ENCODE measurements around the gene PSAPL1. TPM values are rescaled to one million over a fixed set of nuclear protein-coding genes. Genes with fewer than 3 reads are reported as not detected.

The PSAPL1 gene, protein sequence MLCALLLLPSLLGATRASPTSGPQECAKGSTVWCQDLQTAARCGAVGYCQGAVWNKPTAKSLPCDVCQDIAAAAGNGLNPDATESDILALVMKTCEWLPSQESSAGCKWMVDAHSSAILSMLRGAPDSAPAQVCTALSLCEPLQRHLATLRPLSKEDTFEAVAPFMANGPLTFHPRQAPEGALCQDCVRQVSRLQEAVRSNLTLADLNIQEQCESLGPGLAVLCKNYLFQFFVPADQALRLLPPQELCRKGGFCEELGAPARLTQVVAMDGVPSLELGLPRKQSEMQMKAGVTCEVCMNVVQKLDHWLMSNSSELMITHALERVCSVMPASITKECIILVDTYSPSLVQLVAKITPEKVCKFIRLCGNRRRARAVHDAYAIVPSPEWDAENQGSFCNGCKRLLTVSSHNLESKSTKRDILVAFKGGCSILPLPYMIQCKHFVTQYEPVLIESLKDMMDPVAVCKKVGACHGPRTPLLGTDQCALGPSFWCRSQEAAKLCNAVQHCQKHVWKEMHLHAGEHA
- total RNA-seq, result not detected in 2 replicates

DNA sequence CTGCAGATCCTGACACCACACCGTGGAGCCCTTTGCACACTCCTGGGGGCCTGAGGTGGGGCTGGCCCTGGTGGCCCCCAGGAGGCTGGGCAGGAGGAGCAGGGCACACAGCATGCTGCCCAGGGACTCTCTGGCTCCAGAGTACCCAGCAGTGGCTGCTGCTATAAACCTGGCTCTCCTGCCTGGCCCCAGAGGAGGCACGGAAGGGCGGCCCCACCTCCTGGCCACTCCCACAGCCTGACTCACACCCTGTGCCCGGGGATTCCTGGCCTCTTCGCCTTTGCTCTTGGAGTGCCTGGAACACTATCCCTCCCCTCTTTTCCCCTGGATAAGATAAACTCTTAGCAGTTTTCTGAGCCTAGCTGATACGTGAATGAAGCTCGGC lies at the start of gene PSAPL1:
PSAPL1 (minus strand) TSS at position 165 of the 385 bp plus-strand sequence; CDS start at position 114, 51 bp downstream.
- intact Hi-C loops (cut with micrococcal nuclease), result no loop called here

DNA sequence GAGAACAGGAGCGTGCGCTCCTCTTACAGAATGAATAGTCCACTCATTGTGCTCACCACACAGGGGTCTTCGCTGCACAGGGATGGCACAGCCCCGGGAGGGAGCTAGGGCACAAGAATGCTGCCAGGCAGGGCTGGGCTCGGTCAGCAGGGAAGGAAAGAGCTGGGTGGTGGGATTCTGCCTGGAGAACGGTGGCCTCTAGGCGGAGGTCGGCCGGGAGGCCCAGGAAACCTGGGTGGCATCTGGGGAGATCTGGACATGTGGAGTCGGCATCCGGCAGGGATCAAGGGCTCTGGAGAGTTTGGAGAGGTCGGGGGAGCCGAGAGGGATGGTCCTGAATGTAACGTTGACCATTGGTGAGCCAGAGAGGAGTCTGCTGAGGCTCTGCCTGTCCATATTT lies 46.5 kb upstream of the PSAPL1 start:
- intact Hi-C loops (cut with micrococcal nuclease), result no loop called here

DNA sequence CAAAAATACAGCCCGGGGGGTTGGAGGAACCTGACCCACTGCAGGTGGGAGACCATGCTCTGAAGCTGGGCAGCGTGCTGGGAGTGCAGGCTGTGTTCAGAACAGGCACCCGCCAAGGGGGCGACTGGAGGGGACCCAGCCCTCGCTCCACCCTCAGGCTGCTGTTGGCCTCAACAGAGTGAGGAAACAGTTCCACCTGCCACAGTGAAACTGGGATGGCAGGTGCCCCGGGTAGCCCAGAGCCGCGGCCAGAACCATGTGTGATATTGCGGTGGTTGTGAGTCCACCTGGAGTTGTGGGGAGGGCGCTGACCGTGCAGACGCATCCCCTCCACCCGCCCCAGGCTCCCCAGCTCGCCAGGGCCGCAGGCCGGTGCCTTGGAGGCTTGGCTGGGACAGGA lies 45.7 kb upstream of the PSAPL1 start:
- intact Hi-C loops (cut with micrococcal nuclease), result no loop called here

DNA sequence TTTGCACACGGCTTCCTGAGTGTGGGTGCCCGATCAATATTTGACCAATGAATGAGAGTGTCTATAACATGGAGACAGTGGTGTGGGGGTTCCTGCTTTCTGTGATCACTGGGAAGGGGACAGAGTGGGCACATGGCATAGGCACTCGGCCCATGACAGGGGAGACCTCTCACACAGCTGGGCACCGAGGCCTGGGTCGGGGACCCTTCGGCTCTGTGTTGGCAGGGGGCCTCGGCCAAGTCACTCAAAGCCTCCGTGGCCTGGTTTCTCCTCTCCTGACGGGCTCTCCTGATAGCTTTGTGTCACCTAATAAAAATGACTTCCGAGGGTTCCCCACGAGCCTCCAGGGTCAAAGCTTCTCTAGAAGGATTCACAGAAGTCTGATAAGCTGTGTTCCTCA lies 43.9 kb upstream of the PSAPL1 start:
- intact Hi-C loops (cut with micrococcal nuclease), result no loop called here

DNA sequence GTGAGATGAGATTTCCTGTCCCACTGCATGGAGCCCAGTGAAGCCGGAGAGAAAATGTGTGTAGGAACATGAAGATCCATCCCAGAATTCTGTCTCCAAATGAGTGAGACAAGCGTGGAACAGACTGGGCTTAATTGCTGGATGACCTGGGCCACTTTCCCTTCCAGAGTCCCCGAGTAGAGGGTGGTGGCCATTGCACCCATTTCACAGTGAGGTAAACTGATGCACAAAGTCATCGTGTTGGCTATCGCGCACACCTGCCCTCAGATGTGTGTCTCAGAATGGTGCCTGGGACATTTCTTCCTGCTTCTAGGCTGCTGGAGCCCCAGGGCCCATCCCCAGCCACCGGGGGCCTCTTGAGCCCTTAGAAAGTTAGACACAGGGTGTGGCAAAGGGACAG lies 43.0 kb upstream of the PSAPL1 start:
- intact Hi-C loops (cut with micrococcal nuclease), result no loop called here

DNA sequence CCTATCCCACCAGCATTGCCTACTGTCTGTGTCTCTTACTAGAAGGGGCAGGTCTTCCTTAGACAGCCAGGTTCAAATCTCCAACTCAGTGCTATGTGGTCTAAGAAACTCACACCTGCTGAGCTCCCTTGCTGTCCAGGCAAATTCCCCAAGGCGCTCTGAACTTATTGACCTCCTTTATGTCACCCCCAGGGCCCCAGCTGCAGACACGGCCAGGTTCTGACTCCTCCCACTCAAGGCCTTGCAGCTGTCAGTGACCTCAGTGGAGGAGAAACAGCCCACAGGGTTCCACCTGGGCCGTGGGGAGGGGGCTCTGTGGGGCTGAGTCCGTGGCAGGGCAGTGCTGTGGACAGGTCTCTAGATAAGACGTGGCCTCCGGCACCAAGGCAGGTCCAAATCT lies 42.1 kb upstream of the PSAPL1 start:
- intact Hi-C loops (cut with micrococcal nuclease), result no loop called here

DNA sequence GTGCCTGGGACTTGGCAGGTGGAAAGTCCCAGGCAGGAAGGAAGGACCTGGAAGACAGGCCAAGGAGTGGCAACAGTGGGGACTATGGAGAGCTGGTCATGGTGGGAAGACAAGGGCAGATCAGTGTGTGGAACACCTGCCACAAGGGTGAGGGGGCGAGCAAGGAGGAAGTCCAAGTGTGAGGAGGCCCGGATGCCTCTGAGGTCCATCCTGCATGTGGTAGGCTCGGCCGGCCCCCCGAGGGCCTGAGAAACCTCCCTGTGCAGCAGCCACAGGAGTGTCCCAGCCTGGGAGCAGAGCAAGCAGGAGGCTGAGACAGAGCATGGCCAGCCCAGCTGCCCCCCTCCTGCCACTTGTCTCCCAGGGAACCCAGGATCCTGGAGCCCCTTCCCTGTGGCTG lies 40.5 kb upstream of the PSAPL1 start:
- intact Hi-C loops (cut with micrococcal nuclease), result no loop called here

DNA sequence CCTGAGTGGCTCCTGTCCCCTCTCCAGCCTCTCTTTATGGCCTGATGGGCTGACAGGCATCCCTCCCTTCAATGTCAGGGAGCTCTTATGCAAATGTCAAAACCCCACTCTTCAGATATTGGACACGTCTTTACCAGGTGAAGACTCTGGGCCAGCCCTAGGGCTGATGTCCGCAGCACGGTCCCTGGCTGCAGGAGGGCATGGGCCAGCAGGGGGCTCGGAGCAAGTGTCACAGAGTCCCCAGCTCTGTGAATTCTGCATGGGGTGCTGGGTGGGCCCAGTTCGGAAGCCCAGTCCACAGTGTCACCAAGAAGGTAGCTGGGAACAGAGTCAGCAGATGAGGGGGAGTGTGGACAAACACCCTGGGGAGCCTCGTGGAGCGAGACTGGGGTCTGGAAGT lies 39.6 kb upstream of the PSAPL1 start:
- intact Hi-C loops (cut with micrococcal nuclease), result no loop called here

DNA sequence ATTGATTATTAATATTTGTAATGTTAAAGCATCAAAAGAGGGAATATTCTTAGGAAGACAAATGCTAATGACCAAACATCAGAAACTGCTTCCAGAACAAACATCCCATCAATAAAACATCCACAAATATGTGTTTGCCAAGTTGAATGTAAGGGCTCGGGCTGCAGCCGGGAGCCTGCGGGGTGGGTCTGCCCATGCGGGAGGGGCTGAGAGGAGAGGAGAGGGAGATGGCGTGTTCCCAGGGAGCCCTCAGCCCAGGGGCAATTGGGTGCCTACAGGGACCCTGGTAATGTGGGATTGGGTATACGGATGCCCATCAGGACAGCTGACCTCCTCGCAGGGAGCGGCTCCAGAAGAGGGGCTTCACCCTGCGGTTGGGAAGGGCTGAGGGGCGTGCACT lies 38.4 kb upstream of the PSAPL1 start:
- intact Hi-C loops (cut with micrococcal nuclease), result no loop called here

DNA sequence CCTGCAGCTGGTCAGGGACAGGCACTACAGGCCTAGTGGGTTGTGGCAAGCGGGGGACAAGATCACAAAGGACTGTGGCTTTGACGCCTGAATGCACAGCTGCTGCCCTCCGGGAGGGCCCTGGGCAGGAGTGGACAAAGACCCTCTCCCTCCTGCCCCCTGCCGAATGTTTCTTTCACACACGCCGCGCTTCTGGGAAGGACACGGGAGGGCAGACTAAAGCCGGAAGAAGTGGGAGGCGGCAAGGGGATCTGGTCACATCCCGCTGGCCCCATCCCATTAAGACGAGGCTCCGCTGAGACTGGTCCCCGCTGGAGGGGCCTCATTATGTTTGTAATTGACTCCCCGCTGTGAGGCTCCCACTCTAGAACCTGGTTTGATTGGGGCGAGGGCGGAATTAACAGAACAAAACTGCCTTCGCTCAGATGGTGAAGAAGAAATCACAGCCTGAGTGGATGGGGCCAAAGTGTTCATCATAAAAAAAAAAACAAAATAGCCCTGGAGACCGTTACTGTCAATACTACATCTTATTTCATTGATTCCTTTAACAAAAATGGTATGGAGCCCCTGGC lies 37.8 kb upstream of the PSAPL1 start:
- intact Hi-C loops (cut with micrococcal nuclease), result no loop called here

DNA sequence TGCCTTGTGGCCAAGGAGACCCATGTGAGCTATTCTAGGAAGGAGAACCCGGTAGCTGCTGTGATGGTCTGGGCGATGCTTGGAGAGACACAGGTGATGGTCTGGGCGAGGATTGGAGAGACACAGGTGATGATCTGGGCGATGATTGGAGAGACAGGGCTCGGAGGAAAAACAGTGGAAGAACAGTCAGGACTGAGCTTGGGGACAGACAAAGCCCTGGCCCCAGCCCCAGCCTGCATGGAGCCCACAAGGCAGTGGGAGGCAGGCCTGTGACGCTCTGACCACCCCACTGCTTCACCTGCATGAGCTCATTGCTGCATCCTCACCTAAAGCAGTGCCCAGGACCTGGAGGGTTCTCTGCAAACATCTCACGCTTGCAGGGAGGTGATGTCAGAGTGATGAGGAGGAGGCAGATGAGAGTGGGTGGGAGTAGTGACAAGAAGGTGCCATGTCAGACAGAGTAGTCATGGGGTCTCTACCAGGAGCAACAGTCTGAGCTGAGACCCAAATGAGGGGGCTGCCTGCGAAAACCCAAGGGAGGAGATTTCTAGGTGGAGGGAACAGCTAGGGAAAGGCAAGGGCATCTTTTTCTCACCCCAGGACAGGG lies 35.9 kb upstream of the PSAPL1 start:
- intact Hi-C loops (cut with micrococcal nuclease), result no loop called here

DNA sequence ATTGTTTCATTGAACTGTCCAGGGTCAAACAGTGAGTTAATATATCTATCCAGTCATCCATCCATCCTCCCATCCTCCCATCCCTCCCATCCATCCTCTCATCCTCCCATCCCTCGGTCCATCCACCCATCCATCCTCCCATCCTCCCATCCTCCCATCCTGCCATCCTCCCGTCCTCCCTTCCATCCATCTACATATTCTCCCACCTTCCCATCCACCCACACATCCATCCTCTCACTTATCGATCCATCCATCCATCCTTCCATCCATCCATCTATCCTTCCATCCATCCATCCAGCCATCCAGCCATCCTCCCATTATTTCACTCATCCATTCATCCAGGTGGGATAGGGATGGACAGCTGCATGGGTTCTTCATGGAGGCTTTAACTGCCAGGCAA lies 35.4 kb upstream of the PSAPL1 start:
- intact Hi-C loops (cut with micrococcal nuclease), result no loop called here

DNA sequence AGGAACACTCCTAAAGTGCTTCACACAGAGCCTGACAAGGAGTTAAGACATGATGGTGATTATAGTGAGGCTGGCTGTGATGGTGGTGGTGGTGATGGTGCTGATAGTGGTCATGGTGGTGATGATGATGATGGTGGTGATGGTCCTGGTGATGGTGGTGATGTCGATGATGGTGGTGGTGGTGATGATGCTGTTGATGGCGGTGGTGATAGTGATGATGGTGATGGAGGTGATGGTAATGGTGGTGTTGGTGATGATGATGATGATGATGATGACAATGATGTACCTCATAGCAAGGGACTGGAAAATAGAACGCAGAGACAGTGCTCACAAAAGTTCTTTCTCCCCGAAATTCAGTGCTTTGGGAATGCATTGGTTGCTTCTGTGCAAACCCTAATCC lies 34.3 kb upstream of the PSAPL1 start:
- intact Hi-C loops (cut with micrococcal nuclease), result no loop called here

DNA sequence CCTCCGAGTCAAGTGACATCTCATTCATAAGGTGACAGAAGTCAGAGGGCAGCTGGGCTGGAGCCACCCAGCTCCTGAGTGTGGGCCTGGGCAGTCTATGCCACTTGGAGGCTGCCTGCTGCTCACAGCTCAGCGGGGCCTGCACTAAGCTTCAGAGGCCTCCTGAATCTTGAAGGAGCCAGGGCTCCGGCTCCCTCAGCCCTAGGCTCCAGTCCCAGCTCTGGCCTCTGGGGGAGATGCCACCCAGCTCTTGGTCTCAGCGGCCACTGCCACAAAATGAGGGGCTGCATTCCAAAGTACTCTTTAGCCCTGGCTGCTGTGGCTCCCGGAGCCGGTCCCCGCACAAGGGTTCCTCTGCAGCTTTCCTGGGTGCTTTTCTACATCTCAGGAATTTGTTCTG lies 32.7 kb upstream of the PSAPL1 start:
- intact Hi-C loops (cut with micrococcal nuclease), result no loop called here

DNA sequence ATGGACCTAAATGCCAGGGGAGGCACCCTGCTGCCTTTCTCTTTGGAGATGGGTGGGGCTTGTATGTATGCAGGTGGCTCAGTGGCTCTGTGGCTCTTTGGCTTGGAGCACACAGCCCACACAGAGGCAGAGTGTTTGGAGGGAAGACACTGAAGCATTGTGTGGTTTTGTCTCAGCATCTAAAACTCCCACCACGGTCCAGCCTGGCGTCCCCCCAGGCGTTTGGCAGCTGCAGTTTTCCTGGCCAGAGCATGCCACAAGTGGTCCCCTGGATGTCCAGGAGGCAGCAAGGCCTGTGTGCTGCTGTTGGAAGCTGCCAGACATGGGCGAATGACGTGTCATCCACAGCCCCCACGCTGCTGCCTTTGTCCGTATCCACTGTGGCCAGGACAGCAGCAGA lies 32.2 kb upstream of the PSAPL1 start:
- intact Hi-C loops (cut with micrococcal nuclease), result no loop called here

DNA sequence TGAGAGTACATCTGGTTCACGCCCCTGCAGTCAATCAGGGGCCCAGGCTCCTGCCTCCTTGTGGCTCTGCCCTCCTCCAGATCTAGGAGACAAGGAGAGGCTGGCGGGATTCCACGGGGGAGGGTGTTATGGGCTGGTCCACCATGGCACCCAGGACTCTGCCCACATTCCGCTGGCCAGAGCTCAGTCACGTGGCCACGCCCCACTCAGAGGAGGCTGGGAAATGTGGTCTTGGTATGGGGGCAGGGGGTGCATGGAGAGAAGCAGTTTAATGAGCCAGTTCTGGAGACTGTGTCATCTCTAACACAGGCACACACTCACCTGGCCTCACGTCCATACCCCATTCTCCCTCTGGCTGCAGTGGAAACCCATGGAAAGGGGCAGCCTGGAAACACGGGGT lies 31.5 kb upstream of the PSAPL1 start:
- intact Hi-C loops (cut with micrococcal nuclease), result no loop called here

DNA sequence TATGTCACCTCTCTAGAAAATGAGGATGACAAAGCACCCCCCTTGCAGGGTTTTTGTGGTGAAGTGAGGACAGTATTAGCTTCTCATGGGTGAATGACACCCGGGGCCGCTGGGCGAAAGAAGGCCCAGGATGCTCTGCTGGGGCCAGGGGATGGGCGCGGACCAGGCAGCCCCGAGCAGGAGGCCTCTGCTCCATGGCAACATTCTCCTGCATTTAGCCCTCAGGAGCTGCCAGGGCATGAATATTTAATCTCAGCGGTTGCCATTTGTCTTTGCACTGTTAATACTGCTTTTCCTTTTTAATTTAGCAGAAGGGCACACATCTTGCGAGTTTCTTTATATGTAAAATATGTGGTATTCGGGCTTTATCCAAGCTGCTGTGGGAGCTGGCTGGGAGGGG lies 30.3 kb upstream of the PSAPL1 start:
- intact Hi-C loops (cut with micrococcal nuclease), result no loop called here

DNA sequence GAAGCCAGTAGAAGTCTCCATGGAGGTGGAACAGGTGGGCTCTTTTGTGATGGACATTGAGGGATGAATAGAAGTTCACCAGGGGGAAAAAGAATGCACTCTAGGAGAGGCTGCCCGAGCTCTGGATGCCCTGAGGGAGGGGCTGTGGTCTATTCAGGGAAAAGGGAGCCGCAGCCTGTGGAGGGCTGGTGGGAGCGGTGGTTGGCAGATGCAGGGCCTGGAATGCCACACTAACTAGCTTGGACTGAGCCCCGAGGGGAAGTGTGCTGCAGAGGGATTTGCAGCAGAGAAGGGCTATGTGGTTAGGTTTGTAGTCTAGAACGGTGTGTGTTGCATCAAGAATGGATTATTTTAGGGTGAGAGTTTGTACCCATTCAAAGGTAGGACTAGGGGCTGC lies 29.5 kb upstream of the PSAPL1 start:
- intact Hi-C loops (cut with micrococcal nuclease), result no loop called here

DNA sequence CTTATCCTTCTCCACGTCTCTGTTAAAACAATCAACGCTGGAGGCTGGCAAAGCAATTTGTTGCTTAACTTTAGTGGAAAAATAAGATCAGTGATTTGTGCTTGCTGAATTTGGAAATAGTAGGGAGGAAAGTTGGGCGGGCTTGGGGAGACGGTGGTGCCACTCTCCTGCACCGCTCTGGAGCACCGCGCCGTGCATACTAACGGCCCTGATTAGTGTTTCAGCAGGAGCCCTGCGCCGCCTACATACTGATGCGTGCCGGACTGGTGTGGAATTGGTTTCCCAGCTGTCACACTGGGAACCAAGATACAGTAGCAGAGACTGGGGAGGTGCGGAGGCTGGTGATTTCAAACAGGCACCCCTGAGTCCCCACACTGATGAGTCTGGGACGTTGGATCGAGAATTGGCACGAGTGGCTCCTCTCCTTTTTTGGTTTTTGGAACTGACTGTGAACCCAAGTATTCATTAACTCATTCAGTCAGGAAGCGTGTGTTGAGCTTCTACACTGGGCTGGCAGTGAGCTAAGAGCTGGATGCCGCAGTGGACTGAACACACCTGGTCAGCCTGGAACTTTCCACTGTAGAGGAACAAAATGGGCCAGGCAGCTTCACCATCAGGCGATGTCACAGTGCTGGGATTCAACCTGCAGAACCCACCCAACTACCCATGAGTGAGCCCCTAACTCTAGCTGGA lies 29.0 kb upstream of the PSAPL1 start:
- intact Hi-C loops (cut with micrococcal nuclease), result no loop called here

DNA sequence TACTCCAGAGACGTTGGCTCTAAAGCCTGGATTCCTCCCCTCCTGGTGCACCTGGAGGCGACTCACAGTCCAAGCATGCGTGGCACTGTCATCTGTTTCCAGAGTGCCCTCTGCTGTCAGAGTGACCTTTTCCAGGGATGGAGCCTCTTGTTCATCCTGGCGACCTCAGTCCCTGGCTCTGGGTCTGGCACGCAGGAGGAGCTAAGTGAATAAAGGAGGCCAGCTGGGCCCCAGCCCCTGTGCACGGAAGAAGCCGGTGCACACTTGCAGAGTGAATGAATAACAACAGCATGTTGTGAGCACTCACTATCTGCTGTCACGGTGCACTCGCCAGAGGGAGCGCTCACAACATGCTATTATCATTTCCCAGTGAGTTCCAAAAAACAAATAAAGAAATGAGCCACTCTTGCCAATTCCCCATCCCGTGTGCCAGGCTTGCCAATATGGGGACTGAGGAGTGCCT lies 27.8 kb upstream of the PSAPL1 start:
- intact Hi-C loops (cut with micrococcal nuclease), result no loop called here

DNA sequence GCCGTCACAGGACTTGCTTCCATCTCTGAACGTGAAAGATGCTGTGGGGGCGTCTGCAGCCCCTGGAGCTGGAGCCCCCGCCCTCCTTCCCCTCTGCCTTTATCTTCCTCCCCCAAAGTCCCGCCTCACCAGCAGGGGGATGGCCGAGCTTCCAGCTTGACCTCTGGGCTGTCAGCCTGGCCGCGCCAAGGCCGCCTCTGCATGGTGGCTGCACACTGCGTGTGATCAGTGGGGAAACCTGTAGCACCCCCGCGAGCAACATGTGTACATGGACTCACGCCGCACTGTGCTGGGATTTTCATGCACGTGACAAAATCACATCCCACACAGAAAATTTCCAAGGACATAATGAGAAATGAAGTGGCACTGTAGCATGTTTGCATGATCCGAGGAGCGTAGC lies 26.5 kb upstream of the PSAPL1 start:
- intact Hi-C loops (cut with micrococcal nuclease), result no loop called here

DNA sequence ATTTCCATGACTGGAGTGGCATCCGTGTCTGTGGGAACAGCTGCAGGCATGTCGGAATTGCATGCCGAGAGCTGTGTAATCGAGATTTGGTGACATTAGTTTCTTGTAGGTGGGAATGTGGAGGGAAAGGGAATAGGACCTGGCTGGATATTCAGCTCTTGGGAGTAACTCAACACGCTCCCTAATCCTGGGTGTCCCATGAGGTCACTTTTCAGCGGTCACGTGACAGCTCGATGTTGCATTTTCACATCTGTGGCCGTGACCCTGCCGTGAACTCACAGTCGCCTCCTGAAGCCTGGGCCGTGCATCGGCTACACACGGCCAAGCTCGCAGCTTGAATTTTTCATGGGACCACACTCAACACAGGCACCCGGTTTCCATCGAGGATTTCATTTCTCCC lies 25.8 kb upstream of the PSAPL1 start:
- intact Hi-C loops (cut with micrococcal nuclease), result no loop called here
